Measurements from ENCODE around the gene SPPL2A.

DNA sequence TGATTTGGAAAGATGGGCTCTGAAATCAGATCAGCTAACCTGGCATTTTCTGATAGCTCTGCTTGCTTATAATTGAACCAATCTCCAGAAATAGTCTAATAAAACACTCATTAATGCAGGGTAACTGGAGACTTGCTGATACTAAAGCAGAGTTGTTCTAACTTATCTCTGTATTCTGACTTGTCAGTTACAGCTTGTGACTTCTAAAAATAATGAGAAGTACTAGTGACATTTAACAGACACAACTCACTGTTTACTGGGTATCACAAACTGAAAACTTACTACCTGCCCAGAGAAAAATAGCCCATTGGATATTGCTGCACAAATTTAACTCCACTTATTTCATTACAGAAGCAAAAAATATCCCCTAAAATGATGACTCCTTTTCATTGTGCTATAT is 54.9 kb downstream of the SPPL2A start:
- no peak for TF ChIP-seq GLIS3 (CRISPR knock-in tag; IDR thresholded peaks at IDR 0.05)
- TF ChIP-seq CSDC2 (CRISPR knock-in tag; IDR thresholded peaks at IDR 0.05), result no peak
- TF ChIP-seq, protein P1, sequence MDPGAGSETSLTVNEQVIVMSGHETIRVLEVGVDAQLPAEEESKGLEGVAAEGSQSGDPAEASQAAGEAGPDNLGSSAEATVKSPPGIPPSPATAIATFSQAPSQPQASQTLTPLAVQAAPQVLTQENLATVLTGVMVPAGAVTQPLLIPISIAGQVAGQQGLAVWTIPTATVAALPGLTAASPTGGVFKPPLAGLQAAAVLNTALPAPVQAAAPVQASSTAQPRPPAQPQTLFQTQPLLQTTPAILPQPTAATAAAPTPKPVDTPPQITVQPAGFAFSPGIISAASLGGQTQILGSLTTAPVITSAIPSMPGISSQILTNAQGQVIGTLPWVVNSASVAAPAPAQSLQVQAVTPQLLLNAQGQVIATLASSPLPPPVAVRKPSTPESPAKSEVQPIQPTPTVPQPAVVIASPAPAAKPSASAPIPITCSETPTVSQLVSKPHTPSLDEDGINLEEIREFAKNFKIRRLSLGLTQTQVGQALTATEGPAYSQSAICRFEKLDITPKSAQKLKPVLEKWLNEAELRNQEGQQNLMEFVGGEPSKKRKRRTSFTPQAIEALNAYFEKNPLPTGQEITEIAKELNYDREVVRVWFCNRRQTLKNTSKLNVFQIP (CRISPR knock-in tag; IDR thresholded peaks at IDR 0.05; ENCODE audit: borderline replicate concordance, low read depth), result no peak
- no peak for TF ChIP-seq RARB (CRISPR knock-in tag; IDR thresholded peaks at IDR 0.05)
- TF ChIP-seq ISL1 (CRISPR knock-in tag; IDR thresholded peaks at IDR 0.05), result no peak
- TF ChIP-seq PPARA (CRISPR knock-in tag; IDR thresholded peaks at IDR 0.05; ENCODE audit: borderline replicate concordance), result no peak
- no peak for TF ChIP-seq ZFP3 (CRISPR knock-in tag; IDR thresholded peaks at IDR 0.05)
- no peak for TF ChIP-seq ESRRG (CRISPR knock-in tag; IDR thresholded peaks at IDR 0.05)
- TF ChIP-seq BACH2 (CRISPR knock-in tag; IDR thresholded peaks at IDR 0.05; ENCODE audit: borderline replicate concordance), result no peak
- TF ChIP-seq ARNTL (CRISPR knock-in tag; IDR thresholded peaks at IDR 0.05; ENCODE audit: borderline replicate concordance, low read depth), result no peak
- TF ChIP-seq TOX (CRISPR knock-in tag; IDR thresholded peaks at IDR 0.05; ENCODE audit: borderline replicate concordance), result no peak
- TF ChIP-seq ZNF70 (CRISPR knock-in tag; IDR thresholded peaks at IDR 0.05), result no peak
- TF ChIP-seq, protein P2, sequence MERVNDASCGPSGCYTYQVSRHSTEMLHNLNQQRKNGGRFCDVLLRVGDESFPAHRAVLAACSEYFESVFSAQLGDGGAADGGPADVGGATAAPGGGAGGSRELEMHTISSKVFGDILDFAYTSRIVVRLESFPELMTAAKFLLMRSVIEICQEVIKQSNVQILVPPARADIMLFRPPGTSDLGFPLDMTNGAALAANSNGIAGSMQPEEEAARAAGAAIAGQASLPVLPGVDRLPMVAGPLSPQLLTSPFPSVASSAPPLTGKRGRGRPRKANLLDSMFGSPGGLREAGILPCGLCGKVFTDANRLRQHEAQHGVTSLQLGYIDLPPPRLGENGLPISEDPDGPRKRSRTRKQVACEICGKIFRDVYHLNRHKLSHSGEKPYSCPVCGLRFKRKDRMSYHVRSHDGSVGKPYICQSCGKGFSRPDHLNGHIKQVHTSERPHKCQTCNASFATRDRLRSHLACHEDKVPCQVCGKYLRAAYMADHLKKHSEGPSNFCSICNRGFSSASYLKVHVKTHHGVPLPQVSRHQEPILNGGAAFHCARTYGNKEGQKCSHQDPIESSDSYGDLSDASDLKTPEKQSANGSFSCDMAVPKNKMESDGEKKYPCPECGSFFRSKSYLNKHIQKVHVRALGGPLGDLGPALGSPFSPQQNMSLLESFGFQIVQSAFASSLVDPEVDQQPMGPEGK (CRISPR knock-in tag; IDR thresholded peaks at IDR 0.05; ENCODE audit: borderline replicate concordance), result no peak
- TF ChIP-seq SNAI2 (CRISPR knock-in tag; IDR thresholded peaks at IDR 0.05), result no peak

All from SK-N-SH treated with all-trans-retinoic acid at 6 μM for 48 hours (cell line).